Endometrial microvascular endothelial cells (primary cell): Measurements from ENCODE around the gene ECHS1. TPM values are rescaled to one million over a fixed set of nuclear protein-coding genes. Genes with fewer than 3 reads are reported as not detected.
"Not testable (repeated sequence)": the region's sequence is repeated elsewhere in the genome, so short reads cannot be mapped to it uniquely, and the experiment has no call there.

Experiments
- in situ Hi-C: cut with HindIII; loops from 2 replicates; pipeline ENCODE4 v1.10.0; 2017; ENCODE audit warnings: low sequenced_read_pairs, low pct_unique_long_range_greater_than_20kb; ENCODE audit errors: inconsistent ontology term
- total RNA-seq: library from RNA; depleted of rRNA; stranded (reverse); fragments of >200 nt; gene quantifications from one replicate; pipeline ENCODE4 v1.2.3, GENCODE V29; 2015; ENCODE audit errors: inconsistent ontology term

The ECHS1 gene
- total RNA-seq, 1 donor from 2014 or later: 136 TPM

GRCh38 chr10:133381036-133381435, 7.9 kb upstream of the ECHS1 start:
- in situ Hi-C loops: no loop called here

- in situ Hi-C loops: no loop called here
Measured at GRCh38 chr10:133379801-133380666, 6.9 kb upstream of the ECHS1 start.

GRCh38 chr10:133379152-133379800, 6.1 kb upstream of the ECHS1 start, which contains the start of gene PAOX:
PAOX (plus strand) TSS chr10:133379262; CDS start chr10:133379317, 55 bp downstream.
- in situ Hi-C loops: no loop called here

GRCh38 chr10:133378251-133379096, 5.3 kb upstream of the ECHS1 start:
- in situ Hi-C loops: no loop called here

- in situ Hi-C loops: no loop called here
Measured at GRCh38 chr10:133377818-133378250, 4.7 kb upstream of the ECHS1 start.

- in situ Hi-C loops: no loop called here
Measured at GRCh38 chr10:133377025-133377817, 4.1 kb upstream of the ECHS1 start.

GRCh38 chr10:133376183-133376582, 3.0 kb upstream of the ECHS1 start:
- in situ Hi-C loops: not testable (repeated sequence)

GRCh38 chr10:133375357-133376115, 2.4 kb upstream of the ECHS1 start:
- in situ Hi-C loops: no loop called here

- in situ Hi-C loops: no loop called here
Measured at GRCh38 chr10:133372507-133372906, 647 bp downstream of the ECHS1 start.

- in situ Hi-C loops: no loop called here
Measured at GRCh38 chr10:133370030-133370786, 2.9 kb downstream of the ECHS1 start.

- in situ Hi-C loops: no loop called here
Measured at GRCh38 chr10:133368153-133368552, 5.0 kb downstream of the ECHS1 start.

GRCh38 chr10:133367461-133367860, 5.7 kb downstream of the ECHS1 start:
- in situ Hi-C loops: not testable (repeated sequence)

- in situ Hi-C loops: no loop called here
Measured at GRCh38 chr10:133366751-133367150, 6.4 kb downstream of the ECHS1 start.

- in situ Hi-C loops: no loop called here
Measured at GRCh38 chr10:133366130-133366478, 7.0 kb downstream of the ECHS1 start.

GRCh38 chr10:133365461-133366129, 7.6 kb downstream of the ECHS1 start:
- in situ Hi-C loops: no loop called here

GRCh38 chr10:133364645-133365431, 8.3 kb downstream of the ECHS1 start:
- in situ Hi-C loops: no loop called here
